Hepatocyte (in vitro differentiated cells): Measurements from ENCODE around the gene SLC27A2. TPM values are rescaled to one million over a fixed set of nuclear protein-coding genes. Genes with fewer than 3 reads are reported as not detected.
"Not testable (repeated sequence)": the region's sequence is repeated elsewhere in the genome, so short reads cannot be mapped to it uniquely, and the experiment has no call there.

ENCODE experiments used
- DNase-seq: peaks from one replicate; pipeline ENCODE4 v3.0.0-alpha.2; 2016; ENCODE audit warnings: low spot score
- H2AFZ ChIP-seq: fragments of 200-600 bp; sonication (generic); 2 replicates; pipeline ENCODE4 v1.6.0; 2016; ENCODE audit warnings: antibody characterized with exemption, mild to moderate bottlenecking
- H3K27ac ChIP-seq: fragments of 200-600 bp; sonication (generic); 2 replicates; pipeline ENCODE4 v1.5.1; 2016; ENCODE audit warnings: mild to moderate bottlenecking
- H3K27me3 ChIP-seq: fragments of 200-600 bp; sonication (generic); 2 replicates; pipeline ENCODE4 v1.6.1; 2016
- H3K36me3 ChIP-seq: fragments of 200-600 bp; sonication (generic); replicated peaks from 2 replicates; pipeline ENCODE4 v1.5.1; 2016; ENCODE audit warnings: low read depth; ENCODE audit not compliant: insufficient read depth
- H3K4me1 ChIP-seq: fragments of 200-600 bp; sonication (generic); 2 replicates; pipeline ENCODE4 v1.5.1; 2016; ENCODE audit warnings: mild to moderate bottlenecking, moderate library complexity; ENCODE audit not compliant: insufficient read depth
- H3K4me2 ChIP-seq: fragments of 200-600 bp; sonication (generic); 2 replicates; pipeline ENCODE4 v1.6.0; 2016
- H3K4me3 ChIP-seq: fragments of 200-600 bp; sonication (generic); 2 replicates; pipeline ENCODE4 v1.5.1; 2016; ENCODE audit warnings: mild to moderate bottlenecking
- H3K79me2 ChIP-seq: fragments of 200-600 bp; sonication (generic); 2 replicates; pipeline ENCODE4 v1.6.0; 2017; ENCODE audit warnings: mild to moderate bottlenecking
- H3K9me2 ChIP-seq: fragments of 200-600 bp; sonication (generic); replicated peaks from 2 replicates; pipeline ENCODE4 v1.6.0; 2017; ENCODE audit warnings: mild to moderate bottlenecking; ENCODE audit not compliant: insufficient read depth
- H3K9me3 ChIP-seq: fragments of 200-600 bp; sonication (generic); 2 replicates; pipeline ENCODE4 v1.5.1; 2016; ENCODE audit warnings: low read depth, mild to moderate bottlenecking
- H4K20me1 ChIP-seq: fragments of 200-600 bp; sonication (generic); 2 replicates; pipeline ENCODE4 v1.6.0; 2016; ENCODE audit warnings: mild to moderate bottlenecking; ENCODE audit not compliant: insufficient read depth, poor library complexity, severe bottlenecking
- CTCF ChIP-seq: fragments of 200-600 bp; sonication (generic); IDR thresholded peaks from 2 replicates; pipeline ENCODE4 v1.5.1; 2016; ENCODE audit warnings: antibody characterized with exemption, mild to moderate bottlenecking; ENCODE audit not compliant: poor library complexity
- EZH2 ChIP-seq: fragments of 200-600 bp; sonication (generic); IDR thresholded peaks from 2 replicates; pipeline ENCODE4 v1.6.1; 2016; ENCODE audit warnings: antibody characterized with exemption, mild to moderate bottlenecking, borderline replicate concordance
- EZH2phosphoT487 ChIP-seq: fragments of 200-600 bp; sonication (generic); IDR thresholded peaks from one replicate; pipeline ENCODE4 v1.6.1; 2018; ENCODE audit warnings: antibody characterized with exemption, mild to moderate bottlenecking, low read depth, moderate library complexity; ENCODE audit not compliant: unreplicated experiment, severe bottlenecking
- WGBS: methylation state at CpG from one replicate; pipeline ENCODE4 v1.1.6; 2016; ENCODE audit warnings: low lambda C conversion rate; ENCODE audit errors: missing lambda C conversion rate; 5-methylcytosine and 5-hydroxymethylcytosine counted together
- polyA plus RNA-seq: library from polyadenylated mRNA; unstranded; fragments of >200 nt; fragmentation: Nextera tagmentation; extraction: Ambion mirVana; gene quantifications from 2 replicates; pipeline ENCODE4 v1.2.1, GENCODE V29; 2016
- total RNA-seq: library from RNA; depleted of rRNA; stranded (reverse); fragments of >200 nt; gene quantifications from 2 replicates; pipeline ENCODE4 v1.2.3, GENCODE V29; 2014

Gene SLC27A2
- total and polyA plus RNA-seq, 2 experiments from 2014 or later, result 24.8 to 41.3 TPM

DNA sequence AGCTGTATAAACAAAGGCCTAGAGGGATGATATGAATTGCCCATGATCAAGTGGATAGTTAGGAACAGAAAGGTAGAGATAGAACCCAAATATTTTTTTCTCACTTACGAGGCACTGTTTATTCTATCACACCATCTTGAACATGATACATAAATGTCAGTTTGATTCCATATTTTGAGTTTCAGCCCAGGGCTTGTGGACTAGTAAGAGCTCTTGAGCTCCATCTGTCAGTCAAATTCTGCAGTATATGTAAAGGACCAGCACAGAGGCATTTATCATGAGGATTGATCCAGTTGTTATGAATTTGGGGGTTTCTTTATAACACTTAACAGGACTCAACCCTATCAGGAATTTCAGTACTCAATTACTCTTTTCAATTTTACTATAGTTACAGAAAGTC lies 4.8 kb downstream of the SLC27A2 start:
- WGBS, result 90% methylated on average over 1 of the region's 1 CpG
- Histone ChIP-seq H3K36me3 (no peaks in the 10 kb centered on the region), H3K4me1 (peaks cover 15% of the 10 kb centered on the region), H3K27ac (no peak overlapping the region), H3K4me3 (no peak overlapping the region), H3K9me2 (no peaks in the 10 kb centered on the region), H3K79me2 (peaks cover 11% of the 10 kb centered on the region), H4K20me1 (no peaks in the 10 kb centered on the region), H3K27me3 (peaks cover 10% of the 10 kb centered on the region), H2AFZ (no peak overlapping the region), H3K4me2 (no peak overlapping the region), H3K9me3 (no peaks in the 10 kb centered on the region)
- no peak for TF ChIP-seq EZH2
- no peak for TF ChIP-seq CTCF
- TF ChIP-seq EZH2phosphoT487, result no peak
- DNase-seq, result no peak

GRCh38 chr15:50187525-50187924 lies 5.5 kb downstream of the SLC27A2 start:
- peaks cover 15% of the 10 kb centered on the region for H3K4me1 ChIP-seq
- H3K27ac ChIP-seq, result no peak overlapping the region
- H3K9me3 ChIP-seq, result no peaks in the 10 kb centered on the region
- no peaks in the 10 kb centered on the region for H3K9me2 ChIP-seq
- no peak overlapping the region for H3K4me2 ChIP-seq
- no peak overlapping the region for H2AFZ ChIP-seq
- no peaks in the 10 kb centered on the region for H4K20me1 ChIP-seq
- no peak overlapping the region for H3K4me3 ChIP-seq
- no peak for DNase-seq
- H3K27me3 ChIP-seq, result peaks cover 10% of the 10 kb centered on the region
- H3K36me3 ChIP-seq, result no peaks in the 10 kb centered on the region
- TF ChIP-seq EZH2 (no peak), EZH2phosphoT487 (no peak), CTCF (no peak)
- H3K79me2 ChIP-seq, result peaks cover 11% of the 10 kb centered on the region
- 74% methylated on average over 2 of the region's 2 CpGs for WGBS

- peaks cover 11% of the 10 kb centered on the region for H3K79me2 ChIP-seq
- H3K27ac ChIP-seq, result no peak overlapping the region
- H3K4me3 ChIP-seq, result no peak overlapping the region
- H3K4me1 ChIP-seq, result peaks cover 15% of the 10 kb centered on the region
- no peak for DNase-seq
- H3K4me2 ChIP-seq, result no peak overlapping the region
- no peaks in the 10 kb centered on the region for H4K20me1 ChIP-seq
- no peak overlapping the region for H2AFZ ChIP-seq
- no peaks in the 10 kb centered on the region for H3K9me2 ChIP-seq
- no peaks in the 10 kb centered on the region for H3K9me3 ChIP-seq
- H3K27me3 ChIP-seq, result peaks cover 5% of the 10 kb centered on the region
- no peak for TF ChIP-seq EZH2
- TF ChIP-seq EZH2phosphoT487, result no peak
- TF ChIP-seq CTCF, result no peak
- H3K36me3 ChIP-seq, result no peaks in the 10 kb centered on the region
- 95% methylated on average over 2 of the region's 2 CpGs for WGBS
These were observed 6.0 kb downstream of the SLC27A2 start for GRCh38 chr15:50187997-50188396.

GRCh38 chr15:50188793-50189192 lies 6.8 kb downstream of the SLC27A2 start:
- H3K4me1 ChIP-seq, result peaks cover 15% of the 10 kb centered on the region
- WGBS, result 95% methylated on average over 5 of the region's 5 CpGs
- not testable (repeated sequence) for H4K20me1 ChIP-seq, DNase-seq, H3K27me3 ChIP-seq, H3K27ac ChIP-seq, H3K4me3 ChIP-seq, H3K9me2 ChIP-seq, H2AFZ ChIP-seq, H3K4me2 ChIP-seq, H3K36me3 ChIP-seq, H3K9me3 ChIP-seq
- H3K79me2 ChIP-seq, result peaks cover 11% of the 10 kb centered on the region
